IPS DF 19.7 (cell line): ENCODE measurements around the gene NMNAT3.

Source experiments
- DNase-seq: peaks from one replicate; pipeline ENCODE4 v3.0.0-alpha.2; 2013; ENCODE audit warnings: low read depth, low spot score

NMNAT3 gene

GRCh38 chr3:139675327-139675726, 2.4 kb downstream of the NMNAT3 start:
- DNase-seq, result no peak

DNA sequence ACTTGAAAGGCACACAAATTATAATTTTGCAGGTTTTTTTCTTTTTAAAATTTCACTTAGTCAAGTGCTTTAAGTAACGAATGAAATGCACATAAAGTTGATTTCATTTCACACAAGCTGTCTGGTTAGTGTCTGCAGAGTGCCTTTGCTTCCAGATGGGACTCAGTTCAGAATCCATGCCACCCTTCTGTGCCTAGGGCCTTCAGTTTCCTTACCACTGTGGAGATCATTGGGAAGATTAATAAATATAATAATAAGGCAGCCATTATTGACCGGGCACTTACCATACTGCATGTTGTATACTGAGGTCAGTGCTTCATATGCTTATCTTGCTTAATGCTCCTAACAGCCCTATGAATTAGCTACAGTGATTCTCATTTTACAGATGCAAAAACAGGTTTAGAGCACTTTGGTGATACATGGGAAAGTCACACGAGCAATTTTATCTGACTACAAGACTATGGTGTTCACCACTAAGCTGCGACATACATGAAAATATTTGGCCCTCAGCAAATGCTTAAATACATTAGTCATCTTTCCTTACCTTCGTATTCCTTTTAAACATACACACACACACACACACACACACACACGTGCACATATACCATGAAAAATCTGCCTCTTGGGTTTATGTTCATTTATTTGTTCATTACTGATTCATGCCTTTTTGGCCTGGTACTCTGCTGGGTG, 3.1 kb downstream of the NMNAT3 start:
- no peak for DNase-seq

GRCh38 chr3:139672884-139673283, 4.9 kb downstream of the NMNAT3 start:
- no peak for DNase-seq

- DNase-seq, result no peak
Measured at GRCh38 chr3:139671863-139672646, 5.7 kb downstream of the NMNAT3 start.

DNA sequence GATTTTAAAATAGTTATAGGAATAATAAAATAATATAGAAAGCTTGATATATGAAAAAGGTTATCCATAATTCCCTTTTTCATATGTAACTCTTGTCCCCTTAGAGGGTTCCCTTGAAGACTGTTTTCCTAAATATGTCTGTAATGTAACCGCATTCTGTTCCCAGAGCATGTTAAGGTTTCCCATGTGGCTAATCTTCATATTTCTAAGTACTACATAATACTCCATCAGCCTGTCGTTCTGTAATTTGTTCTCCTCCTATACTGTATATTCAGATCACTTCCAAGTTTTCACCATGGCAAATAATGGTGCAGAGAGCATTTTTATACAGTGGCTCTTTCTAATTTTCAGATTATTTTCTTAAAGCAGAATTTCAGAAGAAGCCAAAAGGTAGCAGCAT, 6.7 kb downstream of the NMNAT3 start:
- no peak for DNase-seq

GRCh38 chr3:139670196-139670595, 7.6 kb downstream of the NMNAT3 start:
- no peak for DNase-seq

GRCh38 chr3:139668332-139668731, 9.4 kb downstream of the NMNAT3 start:
- no peak for DNase-seq

GRCh38 chr3:139664958-139665357, 12.8 kb downstream of the NMNAT3 start:
- no peak for DNase-seq

DNA sequence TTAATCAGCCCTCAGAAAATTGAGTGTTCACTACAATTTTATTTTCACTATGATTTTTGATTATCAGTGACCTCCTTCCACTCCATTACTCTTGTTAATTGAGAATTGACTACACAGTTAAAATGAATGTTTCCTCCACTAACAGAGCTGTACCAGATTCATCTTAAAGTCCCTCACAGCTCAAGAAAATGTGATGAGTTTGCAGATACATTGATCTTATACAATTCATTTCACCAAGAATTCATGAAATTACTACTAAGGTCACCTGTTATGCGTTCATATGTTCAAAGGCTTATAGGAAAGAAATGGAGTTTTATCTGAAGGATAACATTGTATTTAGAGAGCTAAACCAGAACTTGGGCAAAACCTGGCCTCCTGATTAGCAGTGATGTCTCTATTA, 17.5 kb downstream of the NMNAT3 start:
- DNase-seq, result no peak

GRCh38 chr3:139659511-139659910, 18.3 kb downstream of the NMNAT3 start:
- DNase-seq, result no peak

- no peak for DNase-seq
Measured at GRCh38 chr3:139657936-139658335, 19.8 kb downstream of the NMNAT3 start.

DNA sequence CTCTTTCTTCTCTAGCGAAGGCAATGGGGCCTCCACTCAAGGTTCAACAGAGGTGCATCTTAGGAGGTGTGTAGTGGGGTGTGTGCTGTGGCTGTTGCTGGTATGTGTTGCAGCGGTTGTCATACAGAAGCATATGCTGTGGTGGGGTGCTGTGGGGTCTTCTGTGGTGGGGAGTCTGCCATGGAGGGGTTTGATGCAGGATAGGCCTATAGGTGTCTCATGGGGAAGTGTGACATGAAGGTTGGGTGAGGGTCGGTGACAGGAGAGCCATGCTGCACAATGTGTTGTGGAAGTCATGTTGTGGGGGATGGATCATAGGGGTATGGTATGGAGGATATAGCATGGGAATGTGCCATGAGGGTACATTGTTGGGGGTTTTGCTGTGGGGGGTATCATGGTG, 20.3 kb downstream of the NMNAT3 start:
- no peak for DNase-seq

- DNase-seq, result no peak
Measured at GRCh38 chr3:139655909-139656595, 21.7 kb downstream of the NMNAT3 start.

DNA sequence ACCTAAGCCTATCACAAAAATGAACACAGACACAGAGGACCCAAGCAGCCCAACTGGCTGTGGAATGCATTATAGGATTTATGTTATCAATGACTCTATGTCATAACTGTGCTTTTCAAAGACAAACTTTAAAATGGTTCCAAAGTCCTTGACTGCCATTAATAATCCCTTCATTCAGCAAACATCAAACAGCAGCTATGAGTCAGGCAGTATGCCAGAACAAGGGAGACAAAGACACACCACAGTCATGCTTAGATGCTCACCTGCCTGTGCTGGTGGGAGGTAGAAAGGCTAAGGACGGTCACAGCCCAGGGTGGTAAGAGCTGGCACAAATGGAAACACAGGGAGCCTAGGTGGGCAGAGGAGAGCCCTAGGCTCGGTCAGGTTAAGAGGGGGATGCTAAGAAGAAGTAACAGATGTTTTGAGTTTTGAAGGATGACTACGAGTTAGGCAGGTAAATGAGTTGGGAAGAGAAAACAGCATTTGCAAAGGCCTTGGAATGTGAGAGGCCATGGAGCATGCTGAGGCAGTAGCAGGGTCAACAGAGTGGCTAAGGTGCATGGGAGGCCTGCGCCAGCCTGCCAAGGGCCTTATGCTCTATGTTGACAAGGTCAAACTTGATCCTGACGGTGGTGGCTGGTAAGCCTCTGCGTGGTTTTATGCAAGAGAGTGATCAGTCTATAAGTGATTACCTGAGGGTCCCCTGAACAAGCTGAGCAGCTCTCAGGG, 23.0 kb downstream of the NMNAT3 start:
- no peak for DNase-seq

DNA sequence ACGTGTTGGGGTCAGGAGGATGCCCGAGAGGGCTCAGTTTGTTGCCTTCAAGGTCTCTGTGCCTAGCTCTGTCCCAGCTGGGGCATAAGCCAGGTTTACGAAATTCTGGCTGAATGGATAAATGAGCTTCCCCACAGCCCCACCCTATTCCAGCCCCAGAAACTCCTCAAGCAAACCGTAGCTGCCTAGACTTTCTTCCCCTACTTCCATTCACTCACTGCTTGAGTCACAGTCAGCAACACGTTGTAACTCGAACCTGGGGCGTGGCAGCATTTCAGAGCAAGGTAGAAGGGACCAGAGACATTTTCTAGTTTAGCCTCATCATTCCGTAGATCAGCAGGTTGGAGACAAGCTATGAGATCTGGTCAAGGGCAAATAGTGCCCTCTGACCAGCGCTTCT, 24.2 kb downstream of the NMNAT3 start:
- no peak for DNase-seq

DNA sequence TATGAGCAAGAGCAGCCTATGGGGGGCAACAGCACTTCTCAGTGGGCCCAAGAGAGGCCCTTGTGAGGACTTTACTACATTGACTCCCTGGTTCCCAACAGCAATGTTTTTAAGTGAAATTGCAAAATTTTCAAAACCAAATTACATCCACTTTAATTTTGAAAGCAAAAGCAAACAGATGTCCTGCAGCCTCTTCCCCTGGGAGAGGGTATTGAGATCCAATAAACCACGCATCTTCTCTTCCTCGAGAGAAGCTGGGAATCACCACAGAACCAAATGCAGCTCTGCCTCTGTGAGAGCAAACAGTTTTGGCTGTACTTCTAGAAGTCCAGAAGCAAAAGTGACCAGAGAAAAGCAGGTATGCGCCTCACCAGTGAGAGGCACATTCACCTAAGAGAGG, 25.2 kb downstream of the NMNAT3 start:
- DNase-seq, result no peak

- no peak for DNase-seq
Measured at GRCh38 chr3:139647866-139648435, 29.8 kb downstream of the NMNAT3 start.

GRCh38 chr3:139646512-139646911, 31.3 kb downstream of the NMNAT3 start:
- DNase-seq, result no peak

GRCh38 chr3:139642996-139643395, 34.8 kb downstream of the NMNAT3 start:
- no peak for DNase-seq

GRCh38 chr3:139640456-139640855, 37.3 kb downstream of the NMNAT3 start:
- DNase-seq, result no peak

DNA sequence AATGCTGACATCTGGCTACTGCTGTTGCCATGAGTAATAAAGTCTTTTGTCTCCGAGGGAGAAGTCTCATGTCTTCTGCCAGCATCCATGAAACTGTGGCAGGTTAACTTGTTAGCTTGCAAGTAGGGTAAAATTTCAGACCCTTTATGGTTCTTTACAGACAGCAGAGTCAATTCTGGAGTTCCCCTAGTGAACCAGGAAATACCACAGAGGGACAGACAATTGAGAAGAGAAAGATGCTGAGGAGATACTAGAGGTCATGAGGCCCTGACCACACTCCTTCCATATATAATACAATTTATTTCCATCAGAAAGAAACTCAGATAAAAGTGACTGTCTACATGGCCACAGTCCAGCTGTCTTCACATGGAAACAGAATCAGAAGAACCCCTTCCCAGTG, 38.1 kb downstream of the NMNAT3 start:
- DNase-seq, result no peak

- no peak for DNase-seq
Measured at GRCh38 chr3:139638518-139638917, 39.3 kb downstream of the NMNAT3 start.
